Motor neuron (in vitro differentiated cells): ENCODE results near the gene SCN4B. TPM values are rescaled to one million over a fixed set of nuclear protein-coding genes. Genes with fewer than 3 reads are reported as not detected.
A peak's percentile ranks its signal among the peaks of the same experiment; 100 is the strongest.

Experiments
- ATAC-seq, 8 experiments: fragments of 200-7000 bp; cut with Tn5 transposase; replicated peaks in 6 of 8; 2 replicates each; pipeline ENCODE4 v1.8.0; 2021; ENCODE audit warnings: mild to moderate bottlenecking in 8 of 8, moderate library complexity in 8 of 8
- H3K27ac ChIP-seq, 2 donors: fragments of 250-450 bp; sonication (Bioruptor Pico); 2 replicates each; pipeline ENCODE4 v1.9.0; 2021; ENCODE audit warnings: antibody characterized with exemption in 2 of 2, mild to moderate bottlenecking in 2 of 2, moderate library complexity in 1 of 2
- H3K4me1 ChIP-seq, 2 donors: fragments of 250-450 bp; sonication (Bioruptor Pico); replicated peaks in 1 of 2; 2 replicates each; pipeline ENCODE4 v1.6.1; 2021; ENCODE audit warnings: antibody characterized with exemption in 2 of 2, mild to moderate bottlenecking in 2 of 2, moderate library complexity in 1 of 2
- H3K4me3 ChIP-seq, 5 donors: fragments of 250-450 bp; sonication (Bioruptor Pico); 2 replicates each; pipeline ENCODE4 v1.9.0; 2021; ENCODE audit warnings: antibody characterized with exemption in 5 of 5, mild to moderate bottlenecking in 5 of 5, moderate library complexity in 4 of 5
- WGBS, 10 experiments: fragments of 450-650 bp; shearing (Covaris generic); methylation state at CpG; one replicate each; pipeline ENCODE4 v1.0.0; 2022; 5-methylcytosine and 5-hydroxymethylcytosine counted together
- in situ Hi-C, 9 experiments: fragments of 400-800 bp; cut with MboI; loops; one replicate each; pipeline ENCODE4 v1.15.0; 2021; ENCODE audit warnings: low sequenced_read_pairs in 9 of 9, low pct_unique_long_range_greater_than_20kb in 2 of 9; ENCODE audit not compliant: unreplicated experiment in 9 of 9
- total RNA-seq, 8 experiments: library from RNA; unstranded; fragments of 300-600 nt; gene quantifications; 2 replicates each; pipeline versions ENCODE4 v1.2.3 to v1.2.4, GENCODE V29; 2022

Gene SCN4B
- total RNA-seq, 8 experiments from 2014 or later: 0.37 to 8.6 (median 0.93) TPM

DNA sequence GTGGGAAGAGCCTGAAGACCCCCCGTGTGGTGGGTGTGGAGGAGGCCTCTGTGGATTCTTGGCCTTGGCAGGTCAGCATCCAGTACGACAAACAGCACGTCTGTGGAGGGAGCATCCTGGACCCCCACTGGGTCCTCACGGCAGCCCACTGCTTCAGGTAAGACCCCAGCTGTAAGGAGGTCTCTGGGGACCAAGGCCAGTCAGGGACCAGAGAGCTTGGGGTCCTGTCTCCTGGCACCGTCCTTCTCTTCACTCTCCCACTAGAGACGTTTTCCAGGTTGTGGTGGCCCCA, 40.9 kb downstream of the SCN4B start:
- Histone ChIP-seq H3K4me1 (no peaks in the 10 kb centered on the region), H3K27ac (no peak overlapping the region), H3K4me3 (no peak overlapping the region)
- ATAC-seq: no peak
- WGBS, 10 experiments: 64 to 100% (median 75%) methylated on average over 1 to 5 of the region's 6 CpGs; no CpG with 5 or more reads in 5 of the 10 experiments
- in situ Hi-C loops: no loop called here

- in situ Hi-C loops: no loop called here
- 0 to 100% (median 46%) methylated on average over 1 to 4 of the region's 8 CpGs; no CpG with 5 or more reads in 1 of the 10 experiments for WGBS, 10 experiments
- peak in 3 of 8 experiments; percentile 78 to 91 (median 90) for ATAC-seq
- Histone ChIP-seq H3K27ac (no peak overlapping the region), H3K4me1 (no peaks in the 10 kb centered on the region), H3K4me3 (no peak overlapping the region)
Measured at GRCh38 chr11:118111019-118111743, 41.4 kb downstream of the SCN4B start.

DNA sequence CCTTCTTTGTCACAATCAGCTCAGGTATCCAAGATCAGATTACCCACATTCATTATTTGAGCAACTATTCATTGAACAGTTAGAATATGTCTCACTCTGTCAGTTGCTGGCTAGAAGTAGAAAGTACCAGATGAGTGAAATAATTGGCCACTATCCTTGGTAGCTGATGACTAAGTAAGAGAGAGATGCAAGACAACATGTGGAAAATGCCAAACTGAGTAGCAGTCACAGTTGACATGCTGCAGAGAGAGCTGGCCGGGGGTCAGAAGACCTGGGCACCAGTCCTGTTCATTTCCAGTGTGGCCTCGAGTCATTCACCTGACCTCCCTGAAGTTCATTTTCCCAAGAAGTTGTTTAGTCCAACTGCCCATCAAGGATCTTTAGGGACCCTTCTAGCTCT, 43.4 kb downstream of the SCN4B start:
- H3K27ac ChIP-seq: no peak overlapping the region
- H3K4me3 ChIP-seq: no peak overlapping the region
- in situ Hi-C loops: no loop called here
- WGBS, 10 experiments: 0 to 100% (median 60%) methylated on average over 1 to 2 of the region's 2 CpGs; no CpG with 5 or more reads in 3 of the 10 experiments
- no peaks in the 10 kb centered on the region for H3K4me1 ChIP-seq
- peak in 2 of 8 experiments; percentile 6 for ATAC-seq

GRCh38 chr11:118108513-118108912, 44.1 kb downstream of the SCN4B start:
- H3K4me3 ChIP-seq: no peak overlapping the region
- no peak for ATAC-seq
- 21 to 43% (median 30%) methylated on average over 1 to 4 of the region's 5 CpGs; no CpG with 5 or more reads in 5 of the 10 experiments for WGBS, 10 experiments
- in situ Hi-C loops: no loop called here
- no peak overlapping the region for H3K27ac ChIP-seq
- no peaks in the 10 kb centered on the region for H3K4me1 ChIP-seq

GRCh38 chr11:118106789-118107335, 45.8 kb downstream of the SCN4B start:
- H3K4me1 ChIP-seq: no peaks in the 10 kb centered on the region
- no peak for ATAC-seq
- no peak overlapping the region for H3K27ac ChIP-seq
- WGBS, 10 experiments: 0 to 83% (median 29%) methylated on average over 1 to 2 of the region's 2 CpGs
- no peak overlapping the region for H3K4me3 ChIP-seq
- in situ Hi-C loops: no loop called here

DNA sequence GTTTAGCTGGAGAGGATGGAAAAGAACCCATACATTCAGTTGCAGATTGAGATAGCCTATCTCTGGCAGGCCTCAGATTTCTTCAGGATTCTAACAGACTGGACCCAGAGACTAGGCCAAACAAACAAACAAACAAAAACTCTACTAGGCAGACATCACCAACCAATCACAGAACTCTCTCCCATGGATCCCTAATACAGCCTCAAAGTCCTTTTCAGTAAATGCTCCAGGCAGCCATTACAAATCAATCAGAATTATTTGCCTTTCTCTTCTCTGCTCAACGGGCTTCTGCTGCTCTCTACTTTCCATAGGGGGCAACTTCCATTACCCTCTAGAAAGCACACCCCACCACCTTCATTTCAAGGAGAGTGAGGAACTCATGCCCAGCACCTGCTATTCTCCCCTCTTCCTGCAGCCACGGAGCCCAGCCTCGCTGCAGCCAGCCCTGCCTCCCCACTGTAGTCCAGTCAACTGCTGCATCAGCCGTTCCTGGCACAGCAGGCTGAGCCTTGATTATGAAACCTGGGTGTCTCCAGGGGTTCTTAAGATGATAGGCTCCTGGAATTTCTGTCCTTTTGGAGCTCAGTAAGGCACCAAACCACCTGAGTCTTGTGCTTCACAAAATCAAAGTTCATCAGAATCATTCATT, 46.8 kb downstream of the SCN4B start:
- in situ Hi-C loops: no loop called here
- Histone ChIP-seq H3K4me3 (no peak overlapping the region), H3K27ac (no peak overlapping the region), H3K4me1 (no peaks in the 10 kb centered on the region)
- WGBS, 10 experiments: 20 to 100% (median 56%) methylated on average over 1 to 3 of the region's 4 CpGs; no CpG with 5 or more reads in 3 of the 10 experiments
- no peak for ATAC-seq

GRCh38 chr11:118104491-118104890, 48.1 kb downstream of the SCN4B start:
- WGBS, 10 experiments: 60 to 100% (median 83%) methylated on average over 1 to 4 of the region's 6 CpGs; no CpG with 5 or more reads in 3 of the 10 experiments
- no peak overlapping the region for H3K4me3 ChIP-seq
- no peak for ATAC-seq
- in situ Hi-C loops: no loop called here
- peaks cover 1 to 5% of the 10 kb centered on the region in 2 donors for H3K4me1 ChIP-seq
- H3K27ac ChIP-seq: no peak overlapping the region

- 0 to 100% (median 60%) methylated on average over 1 to 5 of the region's 13 CpGs; no CpG with 5 or more reads in 5 of the 10 experiments for WGBS, 10 experiments
- H3K4me1 ChIP-seq: peaks cover 5 to 9% of the 10 kb centered on the region in 2 donors
- H3K27ac ChIP-seq: no peak overlapping the region
- in situ Hi-C loops: no loop called here
- no peak for ATAC-seq
- H3K4me3 ChIP-seq: no peak overlapping the region
Measured at GRCh38 chr11:118102721-118103261, 49.8 kb downstream of the SCN4B start.

- Histone ChIP-seq H3K27ac (no peak overlapping the region), H3K4me3 (no peak overlapping the region), H3K4me1 (peaks cover 5 to 9% of the 10 kb centered on the region in 2 donors)
- in situ Hi-C loops: no loop called here
- peak in 1 of 8 experiments; percentile 22 for ATAC-seq
- 13 to 83% (median 50%) methylated on average over 1 to 2 of the region's 3 CpGs; no CpG with 5 or more reads in 4 of the 10 experiments for WGBS, 10 experiments
Measured at GRCh38 chr11:118100691-118101232, 51.9 kb downstream of the SCN4B start.

- peak in 7 of 8 experiments; percentile 6 to 85 (median 15) for ATAC-seq
Measured at GRCh38 chr11:118099838-118100556, 52.6 kb downstream of the SCN4B start.

GRCh38 chr11:118098996-118099837, 53.4 kb downstream of the SCN4B start:
- peak in 7 of 8 experiments; percentile 25 to 88 (median 58) for ATAC-seq
- 0 to 39% (median 7%) methylated on average over 1 to 6 of the region's 11 CpGs; no CpG with 5 or more reads in 1 of the 10 experiments for WGBS, 10 experiments
- Histone ChIP-seq H3K4me3 (no peak overlapping the region), H3K4me1 (peaks cover 5 to 9% of the 10 kb centered on the region in 2 donors), H3K27ac (no peak overlapping the region)
- in situ Hi-C loops: no loop called here

More at GRCh38 chr11:118099838-118100556, 52.6 kb downstream of the SCN4B start:
- in situ Hi-C loops: no loop called here
- Histone ChIP-seq H3K4me3 (no peak overlapping the region), H3K27ac (no peak overlapping the region), H3K4me1 (peaks cover 5 to 9% of the 10 kb centered on the region in 2 donors)
- WGBS, 10 experiments: 28 to 100% (median 54%) methylated on average over 1 to 8 of the region's 10 CpGs; no CpG with 5 or more reads in 2 of the 10 experiments

DNA sequence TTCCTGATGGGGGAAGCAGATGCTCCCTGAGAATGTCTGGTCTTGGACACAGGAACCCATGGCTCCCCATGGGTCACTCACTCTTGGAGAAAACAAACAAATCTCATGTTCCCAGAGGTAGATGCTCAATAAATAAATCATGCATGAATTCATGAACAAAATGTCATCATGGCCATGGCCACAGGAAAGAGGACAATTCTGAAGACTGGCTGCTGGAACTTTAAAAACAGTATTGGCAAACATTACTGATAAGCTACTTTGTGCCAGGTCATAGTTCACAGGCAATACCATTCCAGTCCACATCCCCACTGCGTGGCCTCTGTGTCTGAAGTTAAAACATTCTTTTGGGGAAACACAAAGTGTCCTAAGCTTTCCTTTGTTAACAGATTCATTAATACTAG, 56.7 kb downstream of the SCN4B start:
- H3K4me3 ChIP-seq: no peak overlapping the region
- in situ Hi-C loops: no loop called here
- no peak overlapping the region for H3K27ac ChIP-seq
- ATAC-seq: no peak
- WGBS, 10 experiments: 20 to 70% (median 55%) methylated on average over 1 of the region's 1 CpG; no CpG with 5 or more reads in 6 of the 10 experiments
- peaks cover 5 to 9% of the 10 kb centered on the region in 2 donors for H3K4me1 ChIP-seq
